H9 (cell line): ENCODE results near the gene MGLL. TPM values are rescaled to one million over a fixed set of nuclear protein-coding genes. Genes with fewer than 3 reads are reported as not detected.

Source experiments
- DNase-seq: peaks from one replicate; pipeline ENCODE4 v3.0.0-alpha.2; 2017
- H2AFZ ChIP-seq: one replicate; pipeline ENCODE4 v1.6.1; 2013; ENCODE audit warnings: mild to moderate bottlenecking, low read length, control low read depth, moderate library complexity
- H2AK5ac ChIP-seq: 2 replicates; pipeline ENCODE4 v1.6.1; 2013; ENCODE audit warnings: low read length, control low read depth, mixed read lengths; ENCODE audit not compliant: insufficient read length
- H2BK120ac ChIP-seq: one replicate; pipeline ENCODE4 v1.6.1; 2013; ENCODE audit warnings: low read depth, mild to moderate bottlenecking, low read length, control low read depth, inconsistent platforms; ENCODE audit not compliant: poor library complexity, severe bottlenecking
- H2BK12ac ChIP-seq: 2 replicates; pipeline ENCODE4 v1.6.1; 2013; ENCODE audit warnings: low read length, control low read depth, mixed read lengths, low read depth; ENCODE audit not compliant: insufficient read length
- H2BK15ac ChIP-seq: 2 replicates; pipeline ENCODE4 v1.6.1; 2013; ENCODE audit warnings: low read depth, low read length, control low read depth
- H2BK20ac ChIP-seq: one replicate; pipeline ENCODE4 v1.6.1; 2013; ENCODE audit warnings: low read depth, mild to moderate bottlenecking, low read length, control low read depth, inconsistent platforms; ENCODE audit not compliant: poor library complexity, severe bottlenecking
- H2BK5ac ChIP-seq: 2 replicates; pipeline ENCODE4 v1.6.1; 2013; ENCODE audit warnings: low read length, control low read depth, mixed read lengths; ENCODE audit not compliant: insufficient read length
- H3K14ac ChIP-seq: 2 replicates; pipeline ENCODE4 v1.6.1; 2013; ENCODE audit warnings: low read length, control low read depth; ENCODE audit not compliant: insufficient read depth
- H3K18ac ChIP-seq: 2 replicates; pipeline ENCODE4 v1.6.1; 2013; ENCODE audit warnings: low read depth, mild to moderate bottlenecking, mixed read lengths, low read length, control low read depth; ENCODE audit not compliant: insufficient read length
- H3K23ac ChIP-seq: 2 replicates; pipeline ENCODE4 v1.6.1; 2013; ENCODE audit warnings: low read length, control low read depth, mixed read lengths, low read depth; ENCODE audit not compliant: insufficient read length
- H3K23me2 ChIP-seq: 2 replicates; pipeline ENCODE4 v1.6.1; 2013; ENCODE audit warnings: low read depth, mild to moderate bottlenecking, mixed read lengths, low read length, control low read depth; ENCODE audit not compliant: insufficient read length, poor library complexity, severe bottlenecking
- H3K27ac ChIP-seq: 2 replicates; pipeline ENCODE4 v1.5.1; 2013; ENCODE audit warnings: low read length, control low read depth, mixed read lengths, low read depth; ENCODE audit not compliant: insufficient read length
- H3K27me3 ChIP-seq: 2 replicates; pipeline ENCODE4 v1.6.1; 2013; ENCODE audit warnings: low read length, control low read depth, inconsistent platforms; ENCODE audit not compliant: insufficient read depth
- H3K4ac ChIP-seq: 2 replicates; pipeline ENCODE4 v1.6.1; 2013; ENCODE audit warnings: low read depth, mild to moderate bottlenecking, control low read depth, inconsistent platforms, low read length, moderate library complexity
- H3K4me1 ChIP-seq: 2 replicates; pipeline ENCODE4 v1.6.1; 2013; ENCODE audit warnings: low read length, control low read depth, inconsistent platforms; ENCODE audit not compliant: insufficient read depth
- H3K4me2 ChIP-seq: 2 replicates; pipeline ENCODE4 v1.6.1; 2013; ENCODE audit warnings: low read length, control low read depth, mixed read lengths; ENCODE audit not compliant: insufficient read length, insufficient read depth
- H3K56ac ChIP-seq: 2 replicates; pipeline ENCODE4 v1.6.1; 2013; ENCODE audit warnings: low read depth, mild to moderate bottlenecking, mixed read lengths, low read length, control low read depth; ENCODE audit not compliant: insufficient read length
- H3K79me1 ChIP-seq: 2 replicates; pipeline ENCODE4 v1.6.1; 2013; ENCODE audit warnings: low read depth, mild to moderate bottlenecking, moderate library complexity, low read length, control low read depth, inconsistent platforms; ENCODE audit not compliant: insufficient read depth, poor library complexity, severe bottlenecking
- H3K79me2 ChIP-seq: 2 replicates; pipeline ENCODE4 v1.6.1; 2013; ENCODE audit warnings: low read length, control low read depth, inconsistent platforms; ENCODE audit not compliant: insufficient read depth
- H3K9ac ChIP-seq: 2 replicates; pipeline ENCODE4 v1.6.1; 2013; ENCODE audit warnings: low read length, control low read depth, mixed read lengths; ENCODE audit not compliant: insufficient read length; ENCODE audit errors: extremely low read depth
- H3K9me3 ChIP-seq: one replicate; pipeline ENCODE4 v1.6.1; 2013; ENCODE audit warnings: low read depth, low read length, inconsistent platforms; ENCODE audit not compliant: control insufficient read depth
- H3T11ph ChIP-seq: one replicate; pipeline ENCODE4 v1.6.1; 2013; ENCODE audit warnings: mild to moderate bottlenecking, low read length, control low read depth, inconsistent platforms
- H4K20me1 ChIP-seq: one replicate; pipeline ENCODE4 v1.6.1; 2013; ENCODE audit not compliant: control insufficient read depth, insufficient read length, insufficient read depth
- H4K5ac ChIP-seq: 2 replicates; pipeline ENCODE4 v1.6.1; 2013; ENCODE audit warnings: low read depth, mild to moderate bottlenecking, mixed read lengths, low read length, control low read depth; ENCODE audit not compliant: insufficient read length
- H4K8ac ChIP-seq: replicated peaks from 2 replicates; pipeline ENCODE4 v1.6.1; 2013; ENCODE audit warnings: low read length, control low read depth, mixed read lengths, low read depth; ENCODE audit not compliant: insufficient read length
- H4K91ac ChIP-seq: 2 replicates; pipeline ENCODE4 v1.6.1; 2013; ENCODE audit warnings: low read depth, mild to moderate bottlenecking, moderate library complexity, mixed read lengths, low read length, control low read depth; ENCODE audit not compliant: insufficient read length
- H3K27ac Mint-ChIP-seq, 3 experiments: 2 replicates in 2 of 3; 3 replicates in 1 of 3; pipeline ENCODE4 v1.8.0; 2020 to 2021; ENCODE audit warnings: mixed read lengths in 3 of 3, mild to moderate bottlenecking in 1 of 3, moderate library complexity in 1 of 3
- H3K27me3 Mint-ChIP-seq: 2 replicates; pipeline ENCODE4 v1.8.0; 2021; ENCODE audit warnings: low read depth, mild to moderate bottlenecking, moderate library complexity, mixed read lengths
- H3K36me3 Mint-ChIP-seq, 3 experiments: 2 replicates in 2 of 3; 3 replicates in 1 of 3; pipeline ENCODE4 v1.8.0; 2020 to 2021; ENCODE audit warnings: low read depth in 3 of 3, mixed read lengths in 3 of 3; ENCODE audit not compliant: insufficient read depth in 1 of 3
- H3K4me1 Mint-ChIP-seq, 2 experiments: 2 replicates each; pipeline ENCODE4 v1.8.0; 2020; ENCODE audit warnings: mixed read lengths in 2 of 2
- H3K4me3 Mint-ChIP-seq, 2 experiments: 2 replicates in 1 of 2; 3 replicates in 1 of 2; pipeline ENCODE4 v1.8.0; 2020 to 2021; ENCODE audit warnings: mild to moderate bottlenecking in 2 of 2, mixed read lengths in 2 of 2, moderate library complexity in 1 of 2
- H3K9me3 Mint-ChIP-seq, 2 experiments: 2 replicates in 1 of 2; 3 replicates in 1 of 2; pipeline ENCODE4 v1.8.0; 2020; ENCODE audit warnings: mild to moderate bottlenecking in 2 of 2, mixed read lengths in 2 of 2, moderate library complexity in 1 of 2
- WGBS: extraction: QIAGEN DNeasy Blood & Tissue Kit; methylation state at CpG from one replicate; pipeline ENCODE4 v1.1.7; 2013; ENCODE audit warnings: missing lambda C conversion rate, low lambda C conversion rate, mixed read lengths; ENCODE audit not compliant: insufficient read length; ENCODE audit errors: extremely low coverage; 5-methylcytosine and 5-hydroxymethylcytosine counted together
- total RNA-seq: library from RNA; stranded (reverse); gene quantifications from 2 replicates; pipeline ENCODE4 v1.2.1, GENCODE V29; 2021
- TF ChIP-seq, protein P1 (sequence below): fragments of 200-600 bp; sonication (generic); conservative IDR thresholded peaks from 3 replicates; pipeline ENCODE4 v1.8.0; 2021; ENCODE audit warnings: antibody characterized with exemption, mild to moderate bottlenecking

MGLL gene
- total RNA-seq, 1 experiment from 2014 or later = 0.11 TPM

DNA sequence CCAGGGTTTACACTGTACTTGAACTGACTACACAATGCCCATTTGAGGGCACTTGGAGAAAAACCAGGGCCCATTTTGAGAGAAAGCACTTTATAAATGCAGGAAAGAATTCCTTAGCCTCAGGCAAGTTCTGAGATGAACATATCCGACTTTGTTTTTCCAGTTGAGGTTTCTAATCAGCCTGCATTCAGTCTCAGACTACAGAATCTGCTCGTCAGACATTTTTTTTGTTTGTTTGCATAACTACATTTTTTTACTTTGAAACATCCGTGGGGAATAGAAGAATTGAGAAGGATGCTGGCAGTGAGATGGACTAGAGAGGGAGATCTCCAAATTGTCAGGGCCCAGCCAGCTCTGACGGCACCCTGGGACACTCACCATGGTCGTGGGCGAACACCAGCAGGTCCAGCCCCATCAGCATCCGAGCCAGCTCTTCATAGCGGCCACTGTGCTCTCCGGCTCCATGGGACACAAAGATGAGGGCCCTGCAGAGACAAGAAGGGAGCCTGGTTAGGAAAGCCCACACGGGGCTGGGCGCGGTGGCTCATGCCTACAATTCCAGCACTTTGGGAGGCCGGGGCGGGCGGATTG, 40.8 kb downstream of the MGLL start:
- no peak overlapping the region for H3K14ac ChIP-seq
- H4K5ac ChIP-seq = no peak overlapping the region
- no peak overlapping the region for H2BK5ac ChIP-seq
- Mint-ChIP-seq H3K4me3 (no peak overlapping the region), H3K27ac (no peak overlapping the region; a peak in 1 of 7 replicates), H3K27me3 (no peaks in the 10 kb centered on the region; the same call in 1 of the 2 replicates), H3K4me1 (peaks cover 0 to 4% of the 10 kb centered on the region in 2 experiments; a peak in 2 of 4 replicates), H3K36me3 (peaks cover 0 to 4% (median 3%) of the 10 kb centered on the region in 3 experiments; a peak in 2 of 7 replicates), H3K9me3 (peaks cover 0 to 11% of the 10 kb centered on the region in 2 experiments; a peak in 4 of 5 replicates)
- no peak overlapping the region for H3K4ac ChIP-seq
- no peak overlapping the region for H3K4me2 ChIP-seq
- TF ChIP-seq, protein P1, sequence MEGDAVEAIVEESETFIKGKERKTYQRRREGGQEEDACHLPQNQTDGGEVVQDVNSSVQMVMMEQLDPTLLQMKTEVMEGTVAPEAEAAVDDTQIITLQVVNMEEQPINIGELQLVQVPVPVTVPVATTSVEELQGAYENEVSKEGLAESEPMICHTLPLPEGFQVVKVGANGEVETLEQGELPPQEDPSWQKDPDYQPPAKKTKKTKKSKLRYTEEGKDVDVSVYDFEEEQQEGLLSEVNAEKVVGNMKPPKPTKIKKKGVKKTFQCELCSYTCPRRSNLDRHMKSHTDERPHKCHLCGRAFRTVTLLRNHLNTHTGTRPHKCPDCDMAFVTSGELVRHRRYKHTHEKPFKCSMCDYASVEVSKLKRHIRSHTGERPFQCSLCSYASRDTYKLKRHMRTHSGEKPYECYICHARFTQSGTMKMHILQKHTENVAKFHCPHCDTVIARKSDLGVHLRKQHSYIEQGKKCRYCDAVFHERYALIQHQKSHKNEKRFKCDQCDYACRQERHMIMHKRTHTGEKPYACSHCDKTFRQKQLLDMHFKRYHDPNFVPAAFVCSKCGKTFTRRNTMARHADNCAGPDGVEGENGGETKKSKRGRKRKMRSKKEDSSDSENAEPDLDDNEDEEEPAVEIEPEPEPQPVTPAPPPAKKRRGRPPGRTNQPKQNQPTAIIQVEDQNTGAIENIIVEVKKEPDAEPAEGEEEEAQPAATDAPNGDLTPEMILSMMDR = no peak
- H3K9ac ChIP-seq = no peak overlapping the region
- H4K20me1 ChIP-seq = no peaks in the 10 kb centered on the region
- no peak overlapping the region for H2AK5ac ChIP-seq
- H2BK20ac ChIP-seq = no peak overlapping the region
- no peaks in the 10 kb centered on the region for H3K23me2 ChIP-seq
- no peak overlapping the region for H2BK120ac ChIP-seq
- no CpG with 5 or more reads among the region's 15 CpGs for WGBS
- no peaks in the 10 kb centered on the region for H3K79me2 ChIP-seq
- H3K23ac ChIP-seq = no peak overlapping the region
- H3K56ac ChIP-seq = no peak overlapping the region
- no peak overlapping the region for H2BK12ac ChIP-seq
- H3K79me1 ChIP-seq = no peaks in the 10 kb centered on the region
- H3K4me1 ChIP-seq = no peaks in the 10 kb centered on the region
- DNase-seq = no peak
- H4K91ac ChIP-seq = no peak overlapping the region
- no peak overlapping the region for H2BK15ac ChIP-seq
- no peak overlapping the region for H3K18ac ChIP-seq
- no peak overlapping the region for H2AFZ ChIP-seq
- no peak overlapping the region for H4K8ac ChIP-seq
- H3K27ac ChIP-seq = no peak overlapping the region
- no peaks in the 10 kb centered on the region for H3K27me3 ChIP-seq
- no peaks in the 10 kb centered on the region for H3K9me3 ChIP-seq
- no peak overlapping the region for H3T11ph ChIP-seq
